ENCODE measurements around the gene XPR1. TPM values are rescaled to one million over a fixed set of nuclear protein-coding genes. Genes with fewer than 3 reads are reported as not detected.

Gene XPR1
- total RNA-seq, 4 donors from 2014 or later, result 16.8 to 25.3 (median 18.8) TPM

- H3K27ac ChIP-seq, result no peak overlapping the region
- peaks cover 0 to 7% (median 0%) of the 10 kb centered on the region in 4 donors for H3K4me1 ChIP-seq
- peaks cover 0 to 4% (median 0%) of the 10 kb centered on the region in 3 donors for H3K36me3 ChIP-seq
- no peaks in the 10 kb centered on the region for H3K9me3 ChIP-seq
- no peak for DNase-seq (ENCODE audit: low spot score in 2 of 2)
- TF ChIP-seq POLR2A (IDR thresholded peaks at IDR 0.05) (no peak), EP300 (IDR thresholded peaks at IDR 0.05) (no peak), CTCF (IDR thresholded peaks at IDR 0.05) (no peak)
- H3K27me3 ChIP-seq, result no peaks in the 10 kb centered on the region
- no peak overlapping the region for H3K4me3 ChIP-seq
- 82% methylated on average over 3 of the region's 3 CpGs for WGBS, 2 donors
Measured at GRCh38 chr1:180884588-180885300, 252.9 kb downstream of the XPR1 start.

- Histone ChIP-seq H3K27me3 (no peaks in the 10 kb centered on the region), H3K27ac (no peak overlapping the region), H3K9me3 (no peaks in the 10 kb centered on the region), H3K36me3 (no peaks in the 10 kb centered on the region), H3K4me3 (no peak overlapping the region), H3K4me1 (peaks cover 0 to 7% (median 0%) of the 10 kb centered on the region in 4 donors)
- 91 to 98% methylated on average over 2 of the region's 2 CpGs for WGBS, 2 donors
- TF ChIP-seq EP300 (IDR thresholded peaks at IDR 0.05), result no peak
- TF ChIP-seq POLR2A (IDR thresholded peaks at IDR 0.05), result no peak
- no peak for TF ChIP-seq CTCF (IDR thresholded peaks at IDR 0.05)
- DNase-seq (ENCODE audit: low spot score in 2 of 2), result no peak
Measured at GRCh38 chr1:180886338-180886737, 254.5 kb downstream of the XPR1 start.

GRCh38 chr1:180887841-180888240, 256.0 kb downstream of the XPR1 start:
- Histone ChIP-seq H3K27ac (no peak overlapping the region), H3K4me1 (no peaks in the 10 kb centered on the region), H3K9me3 (no peaks in the 10 kb centered on the region), H3K36me3 (no peaks in the 10 kb centered on the region), H3K4me3 (no peak overlapping the region), H3K27me3 (no peaks in the 10 kb centered on the region)
- TF ChIP-seq EP300 (IDR thresholded peaks at IDR 0.05) (no peak), POLR2A (IDR thresholded peaks at IDR 0.05) (no peak), CTCF (IDR thresholded peaks at IDR 0.05) (no peak)
- no peak for DNase-seq (ENCODE audit: low spot score in 2 of 2)
- WGBS, 2 donors, result 97 to 98% methylated on average over 7 of the region's 7 CpGs

GRCh38 chr1:180888870-180889269, 257.0 kb downstream of the XPR1 start:
- TF ChIP-seq EP300 (IDR thresholded peaks at IDR 0.05) (no peak), POLR2A (IDR thresholded peaks at IDR 0.05) (no peak), CTCF (IDR thresholded peaks at IDR 0.05) (no peak)
- Histone ChIP-seq H3K27me3 (no peaks in the 10 kb centered on the region), H3K4me1 (no peaks in the 10 kb centered on the region), H3K9me3 (no peaks in the 10 kb centered on the region), H3K4me3 (no peak overlapping the region), H3K36me3 (no peaks in the 10 kb centered on the region), H3K27ac (no peak overlapping the region)
- 81 to 89% methylated on average over 1 of the region's 1 CpG for WGBS, 2 donors
- no peak for DNase-seq (ENCODE audit: low spot score in 2 of 2)

- H3K9me3 ChIP-seq, result no peaks in the 10 kb centered on the region
Measured at GRCh38 chr1:180889325-180889724, 257.5 kb downstream of the XPR1 start.

More at GRCh38 chr1:180889325-180889724, 257.5 kb downstream of the XPR1 start:
- Histone ChIP-seq H3K4me1 (no peaks in the 10 kb centered on the region), H3K27me3 (no peaks in the 10 kb centered on the region), H3K27ac (no peak overlapping the region), H3K4me3 (no peak overlapping the region), H3K36me3 (no peaks in the 10 kb centered on the region)
- no peak for DNase-seq (ENCODE audit: low spot score in 2 of 2)
- TF ChIP-seq EP300 (IDR thresholded peaks at IDR 0.05) (no peak), CTCF (IDR thresholded peaks at IDR 0.05) (no peak), POLR2A (IDR thresholded peaks at IDR 0.05) (no peak)
- 62 to 68% methylated on average over 2 of the region's 2 CpGs for WGBS, 2 donors
